GM12878 (cell line): ENCODE data around the gene ARHGEF18. TPM values are rescaled to one million over a fixed set of nuclear protein-coding genes. Genes with fewer than 3 reads are reported as not detected.
A peak's percentile ranks its signal among the peaks of the same experiment; 100 is the strongest.

ENCODE experiments used
- ATAC-seq: fragments of 200-7000 bp; cut with Tn5 transposase; 3 replicates; pipeline ENCODE4 v1.9.1; 2020; ENCODE audit warnings: mild to moderate bottlenecking, moderate library complexity
- BruUV-seq: library from RNA; stranded (reverse); fragments of 400-500 nt; replicated peaks from 2 replicates; lab custom pipeline; 2021; lab: Mats Ljungman, UMichigan
- CTCF ChIA-PET: fragments of 300-600 bp; sonication (Branson Sonifier 250); formaldehyde crosslinking; extraction: SDS; loops from one replicate; lab custom pipeline; 2021; ENCODE audit warnings: inconsistent platforms; lab: Yijun Ruan, JAX
- POLR2A ChIA-PET: fragments of 350-600 bp; formaldehyde crosslinking; extraction: SDS; loops from one replicate; lab custom pipeline; 2021; ENCODE audit warnings: inconsistent platforms; lab: Charles Lee
- RAD21 ChIA-PET: fragments of 300-600 bp; sonication (Branson Sonifier 250); formaldehyde crosslinking; loops from one replicate; lab custom pipeline; 2023; ENCODE audit warnings: antibody characterized with exemption; ENCODE audit not compliant: unreplicated experiment; lab: Charles Lee
- SMC1A ChIA-PET: fragments of 300-600 bp; sonication (Branson Sonifier 250); formaldehyde crosslinking; loops from one replicate; lab custom pipeline; 2023; ENCODE audit not compliant: unreplicated experiment, uncharacterized antibody; lab: Charles Lee
- DNase-seq: peaks from one replicate; pipeline ENCODE4 v3.0.0-alpha.2; 2011; ENCODE audit warnings: low read depth, low spot score
- FAIRE-seq: peaks from 3 replicates; lab custom pipeline; 2011; peaks lifted over from hg19 to GRCh38; lab: Jason Lieb, UNC
- H2AFZ ChIP-seq: 2 replicates; pipeline ENCODE4 v1.6.0; 2011; ENCODE audit warnings: low read depth, low read length, control low read depth; ENCODE audit not compliant: control insufficient read depth
- H3K27ac ChIP-seq: 2 replicates; pipeline ENCODE4 v1.5.1; 2011; ENCODE audit warnings: control low read depth; ENCODE audit not compliant: control insufficient read depth, insufficient read depth
- H3K27me3 ChIP-seq, 2 experiments: replicated peaks in 1 of 2; 2 replicates each; pipeline versions ENCODE4 v1.6.0 to v1.6.1; 2011; ENCODE audit warnings: low read length in 1 of 2; ENCODE audit not compliant: control insufficient read depth in 2 of 2, insufficient read depth in 2 of 2
- H3K36me3 ChIP-seq, 2 experiments: 2 replicates each; pipeline ENCODE4 v1.5.1; 2011; ENCODE audit warnings: low read length in 1 of 2; ENCODE audit not compliant: control insufficient read depth in 2 of 2, insufficient read depth in 2 of 2
- H3K4me1 ChIP-seq: 2 replicates; pipeline ENCODE4 v1.6.1; 2011; ENCODE audit warnings: mild to moderate bottlenecking, low read length, moderate library complexity, mixed read lengths; ENCODE audit not compliant: control insufficient read depth, insufficient read depth
- H3K4me2 ChIP-seq: 2 replicates; pipeline ENCODE4 v1.6.0; 2011; ENCODE audit warnings: control low read depth; ENCODE audit not compliant: control insufficient read depth, insufficient read depth
- H3K4me3 ChIP-seq: fragments of 200-600 bp; sonication (generic); 2 replicates; pipeline ENCODE4 v1.5.1; 2016
- H3K79me2 ChIP-seq: 2 replicates; pipeline ENCODE4 v1.6.0; 2011; ENCODE audit warnings: low read length; ENCODE audit not compliant: control insufficient read depth, insufficient read depth
- H3K9ac ChIP-seq: 2 replicates; pipeline ENCODE4 v1.8.0; 2011; ENCODE audit warnings: low read length, control low read depth, mixed read lengths; ENCODE audit not compliant: control insufficient read depth, insufficient read depth
- H3K9me3 ChIP-seq: replicated peaks from 3 replicates; pipeline ENCODE4 v1.5.1; 2011; ENCODE audit warnings: mild to moderate bottlenecking, low read length; ENCODE audit not compliant: control insufficient read depth, insufficient read depth
- H4K20me1 ChIP-seq: 2 replicates; pipeline ENCODE4 v1.6.0; 2011; ENCODE audit not compliant: control insufficient read depth, insufficient read depth
- BMI1 ChIP-seq: fragments of 450-650 bp; IDR thresholded peaks from 2 replicates; pipeline ENCODE4 v1.6.1; 2016; ENCODE audit warnings: mild to moderate bottlenecking, moderate library complexity, borderline replicate concordance
- HDGF ChIP-seq: fragments of 450-650 bp; IDR thresholded peaks from 2 replicates; pipeline ENCODE4 v1.6.1; 2016; ENCODE audit warnings: antibody characterized with exemption
- MEF2B ChIP-seq: fragments of 450-650 bp; IDR thresholded peaks from 2 replicates; pipeline ENCODE4 v1.6.1; 2018; ENCODE audit warnings: mild to moderate bottlenecking, moderate library complexity; ENCODE audit not compliant: partially characterized antibody, poor library complexity, severe bottlenecking
- TBL1XR1 ChIP-seq: IDR thresholded peaks from 2 replicates; pipeline ENCODE4 v1.6.1; 2012; ENCODE audit warnings: low read depth, low read length, improper control_type of control experiment
- YBX1 ChIP-seq: fragments of 450-650 bp; IDR thresholded peaks from 2 replicates; pipeline ENCODE4 v1.6.1; 2016; ENCODE audit warnings: antibody characterized with exemption
- WGBS: methylation state at CpG from one replicate; pipeline ENCODE4 v1.1.6; 2016; ENCODE audit warnings: low lambda C conversion rate; ENCODE audit not compliant: insufficient replicate concordance, insufficient coverage; ENCODE audit errors: missing lambda C conversion rate; 5-methylcytosine and 5-hydroxymethylcytosine counted together
- in situ Hi-C: fragments of 300-500 bp; cut with MboI; formaldehyde crosslinking; loops from 9 replicates; pipeline ENCODE4 v1.14.3; 2018; ENCODE audit warnings: mixed read lengths
- intact Hi-C: fragments of 100-400 bp; cut with micrococcal nuclease; formaldehyde crosslinking; loops from one replicate; pipeline ENCODE4 v1.14.2; 2022; ENCODE audit not compliant: unreplicated experiment
- polyA plus RNA-seq, 11 experiments: library from polyadenylated mRNA; depleted of rRNA in 4 of 11; unstranded in 6 of 11; stranded (reverse) in 5 of 11; fragments of >200 nt; fragmentation: Nextera tagmentation in 4 of 11; fragmentation: Illumina TruSeq in 1 of 11; extraction: Ambion mirVana in 4 of 11; extraction: Trizol in 1 of 11; gene quantifications; 1 replicate in 1 of 11; 2 replicates in 10 of 11; pipeline versions ENCODE4 v1.2.1 to v1.2.3, GENCODE V29; 2011 to 2016; ENCODE audit warnings: inconsistent platforms in 2 of 11, missing spikeins in 2 of 11, low read depth in 1 of 11
- total RNA-seq, 4 experiments: library from RNA; depleted of rRNA in 3 of 4; stranded (reverse); fragments of >200 nt in 3 of 4; fragmentation: Illumina TruSeq in 1 of 4; extraction: Trizol in 1 of 4; gene quantifications; 2 replicates each; pipeline versions ENCODE4 v1.2.1 to v1.2.3, GENCODE V29; 2013 to 2021

The ARHGEF18 gene
- total and polyA plus RNA-seq, 10 of the 15 experiments (the other 5 are each of a cell fraction or from before 2014, with no cell fraction given) = 0.31 to 32.3 (median 13.4) TPM

DNA sequence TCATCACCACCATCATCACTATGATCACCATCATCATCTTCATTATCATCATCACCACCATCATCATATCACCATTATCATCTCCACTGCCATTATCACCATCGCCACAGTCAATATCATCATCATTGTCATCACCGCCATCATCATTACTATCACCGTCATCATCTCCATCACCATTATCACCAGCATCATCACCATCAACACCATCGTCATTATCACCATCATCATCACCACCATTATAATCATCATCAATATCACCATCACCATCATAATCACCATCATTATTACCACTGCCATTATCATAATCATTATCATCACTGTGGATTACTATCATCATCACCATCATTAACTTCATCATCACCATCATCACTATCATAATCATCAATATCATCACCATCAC is 17.3 kb upstream of the ARHGEF18 start:
- no peak for FAIRE-seq
- 72% methylated on average over 4 of the region's 4 CpGs for WGBS
- H3K4me2 ChIP-seq = no peak overlapping the region
- H3K27me3 ChIP-seq = no peaks in the 10 kb centered on the region
- no peak overlapping the region for H2AFZ ChIP-seq
- H3K36me3 ChIP-seq = no peaks in the 10 kb centered on the region
- intact Hi-C loops = no loop called here
- H3K9me3 ChIP-seq = peaks cover 4% of the 10 kb centered on the region; the same call in 1 of the 3 replicates
- POLR2A ChIA-PET = no interaction called here
- peaks cover 21% of the 10 kb centered on the region for H3K4me1 ChIP-seq
- CTCF ChIA-PET = interaction anchor here (0.6 to 6.0 kb wide), 4 partner anchors 9 to 368 kb away, joined by 3 to 154 read pairs (median 7); no protein-coding TSS in a partner anchor
- no peak for DNase-seq
- H3K4me3 ChIP-seq = no peak overlapping the region
- H3K27ac ChIP-seq = no peak overlapping the region
- no peaks in the 10 kb centered on the region for H4K20me1 ChIP-seq
- ATAC-seq = no peak
- H3K9ac ChIP-seq = no peak overlapping the region
- in situ Hi-C loops = no loop called here
- BruUV-seq = no TSS peak
- SMC1A ChIA-PET = interaction anchor here (3.6 kb wide), 1 partner anchor 9 kb away, joined by 120 read pairs; no protein-coding TSS in a partner anchor
- no peaks in the 10 kb centered on the region for H3K79me2 ChIP-seq
- no peak for TF ChIP-seq TBL1XR1
- TF ChIP-seq BMI1 = 0 out of 2 replicates have a peak, but pooled peaks have one; percentile 18
- 0 out of 2 replicates have a peak, but pooled peaks have one; percentile 13 for TF ChIP-seq YBX1
- TF ChIP-seq HDGF = peak; percentile 88
- no peak for TF ChIP-seq MEF2B
- TF ChIP-seq, all 136 proteins: peak for 3
- RAD21 ChIA-PET = interaction anchor here (6.7 kb wide), 1 partner anchor 8 kb away, joined by 104 read pairs; no protein-coding TSS in a partner anchor
